Activated CD8-positive, alpha-beta T cell treated with anti-CD3 and anti-CD28 coated beads for 36 hours (primary cell): ENCODE results near the gene PHEX. TPM values are rescaled to one million over a fixed set of nuclear protein-coding genes. Genes with fewer than 3 reads are reported as not detected.
A peak's percentile ranks its signal among the peaks of the same experiment; 100 is the strongest.

Experiments used
- ATAC-seq: fragments of 200-7000 bp; cut with Tn5 transposase; one replicate; pipeline ENCODE4 v1.10.0; 2021; ENCODE audit warnings: mild to moderate bottlenecking, moderate library complexity
- CTCF ChIA-PET: fragments of 350-600 bp; sonication (Branson Sonifier 250); formaldehyde crosslinking; loops from one replicate; lab custom pipeline; 2021; ENCODE audit warnings: antibody characterized with exemption; lab: Charles Lee
- POLR2A ChIA-PET: fragments of 350-600 bp; sonication (Branson Sonifier 250); formaldehyde crosslinking; loops from one replicate; lab custom pipeline; 2021; ENCODE audit warnings: antibody characterized with exemption; lab: Charles Lee
- DNase-seq: peaks from one replicate; pipeline ENCODE4 v3.0.0-alpha.2; 2020
- H3K27ac Mint-ChIP-seq: one replicate; pipeline ENCODE4 v1.8.0; 2021; ENCODE audit warnings: mild to moderate bottlenecking, mixed read lengths
- H3K27me3 Mint-ChIP-seq: one replicate; pipeline ENCODE4 v1.8.0; 2021; ENCODE audit warnings: mixed read lengths
- H3K36me3 Mint-ChIP-seq: one replicate; pipeline ENCODE4 v1.8.0; 2021; ENCODE audit warnings: low read depth, mixed read lengths
- H3K4me1 Mint-ChIP-seq: one replicate; pipeline ENCODE4 v1.8.0; 2021; ENCODE audit warnings: low read depth, mixed read lengths
- H3K4me3 Mint-ChIP-seq: one replicate; pipeline ENCODE4 v1.8.0; 2021; ENCODE audit warnings: mild to moderate bottlenecking, moderate library complexity, mixed read lengths
- H3K9me3 Mint-ChIP-seq: one replicate; pipeline ENCODE4 v1.8.0; 2021; ENCODE audit warnings: mixed read lengths
- intact Hi-C: fragments of 100-400 bp; cut with micrococcal nuclease; formaldehyde crosslinking; loops from one replicate; pipeline ENCODE4 v1.10.0; 2022
- total RNA-seq, 2 experiments: library from RNA; stranded (reverse); gene quantifications; one replicate each; pipeline ENCODE4 v1.2.3, GENCODE V29; 2021
- TF ChIP-seq, protein P1 (sequence below): fragments of 200-600 bp; IDR thresholded peaks from one replicate; pipeline ENCODE4 v1.8.0; 2022; ENCODE audit warnings: antibody characterized with exemption, mild to moderate bottlenecking

Gene PHEX
- total RNA-seq, 2 experiments from 2014 or later = 22.7 to 25.2 TPM

- Mint-ChIP-seq H3K4me3 (no peak overlapping the region), H3K4me1 (peaks cover 2% of the 10 kb centered on the region), H3K27me3 (no peaks in the 10 kb centered on the region), H3K36me3 (peaks cover 12% of the 10 kb centered on the region), H3K27ac (no peak overlapping the region), H3K9me3 (no peaks in the 10 kb centered on the region)
- TF ChIP-seq, protein P1, sequence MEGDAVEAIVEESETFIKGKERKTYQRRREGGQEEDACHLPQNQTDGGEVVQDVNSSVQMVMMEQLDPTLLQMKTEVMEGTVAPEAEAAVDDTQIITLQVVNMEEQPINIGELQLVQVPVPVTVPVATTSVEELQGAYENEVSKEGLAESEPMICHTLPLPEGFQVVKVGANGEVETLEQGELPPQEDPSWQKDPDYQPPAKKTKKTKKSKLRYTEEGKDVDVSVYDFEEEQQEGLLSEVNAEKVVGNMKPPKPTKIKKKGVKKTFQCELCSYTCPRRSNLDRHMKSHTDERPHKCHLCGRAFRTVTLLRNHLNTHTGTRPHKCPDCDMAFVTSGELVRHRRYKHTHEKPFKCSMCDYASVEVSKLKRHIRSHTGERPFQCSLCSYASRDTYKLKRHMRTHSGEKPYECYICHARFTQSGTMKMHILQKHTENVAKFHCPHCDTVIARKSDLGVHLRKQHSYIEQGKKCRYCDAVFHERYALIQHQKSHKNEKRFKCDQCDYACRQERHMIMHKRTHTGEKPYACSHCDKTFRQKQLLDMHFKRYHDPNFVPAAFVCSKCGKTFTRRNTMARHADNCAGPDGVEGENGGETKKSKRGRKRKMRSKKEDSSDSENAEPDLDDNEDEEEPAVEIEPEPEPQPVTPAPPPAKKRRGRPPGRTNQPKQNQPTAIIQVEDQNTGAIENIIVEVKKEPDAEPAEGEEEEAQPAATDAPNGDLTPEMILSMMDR = no peak
- POLR2A ChIA-PET = no interaction called here
- CTCF ChIA-PET = no interaction called here
- ATAC-seq (no peak), DNase-seq (no peak)
- intact Hi-C loops = no loop called here
These were observed 96.8 kb downstream of the PHEX start for GRCh38 chrX:22128961-22129360.

GRCh38 chrX:22134681-22135080 is 102.6 kb downstream of the PHEX start:
- no peaks in the 10 kb centered on the region for H3K27me3 Mint-ChIP-seq
- H3K36me3 Mint-ChIP-seq = peaks cover 9% of the 10 kb centered on the region
- H3K9me3 Mint-ChIP-seq = no peaks in the 10 kb centered on the region
- H3K27ac Mint-ChIP-seq = no peak overlapping the region
- intact Hi-C loops = no loop called here
- TF ChIP-seq, protein P1 = no peak
- H3K4me1 Mint-ChIP-seq = peaks cover 15% of the 10 kb centered on the region
- ATAC-seq = no peak
- DNase-seq = no peak
- ChIA-PET POLR2A (no interaction called here), CTCF (interaction anchor here (0.6 to 2.2 kb wide), 5 partner anchors 13 to 150 kb away, joined by 3 to 33 read pairs (median 6); no protein-coding TSS in a partner anchor)
- H3K4me3 Mint-ChIP-seq = no peak overlapping the region

GRCh38 chrX:22135171-22135711 is 103.1 kb downstream of the PHEX start:
- POLR2A ChIA-PET = interaction anchor here (0.7 kb wide), 1 partner anchor 164 kb away, joined by 3 read pairs; no protein-coding TSS in a partner anchor
- intact Hi-C loops = no loop called here

GRCh38 chrX:22135994-22136684 is 104.0 kb downstream of the PHEX start:
- peaks cover 15% of the 10 kb centered on the region for H3K4me1 Mint-ChIP-seq
- H3K27ac Mint-ChIP-seq = peak overlapping the region; percentile 36
- H3K27me3 Mint-ChIP-seq = no peaks in the 10 kb centered on the region
- H3K4me3 Mint-ChIP-seq = no peak overlapping the region
- ChIA-PET CTCF (interaction anchor here (0.7 to 2.2 kb wide), 22 partner anchors 10 to 612 kb away, joined by 3 to 33 read pairs (median 4); no protein-coding TSS in a partner anchor), POLR2A (interaction anchor here (0.7 kb wide), 1 partner anchor 165 kb away, joined by 3 read pairs; no protein-coding TSS in a partner anchor)
- peak; percentile 58 for ATAC-seq
- H3K9me3 Mint-ChIP-seq = no peaks in the 10 kb centered on the region
- intact Hi-C loops = no loop called here
- DNase-seq = peak; percentile 24
- TF ChIP-seq, protein P1 = peak; percentile 65
- H3K36me3 Mint-ChIP-seq = peaks cover 13% of the 10 kb centered on the region

More at GRCh38 chrX:22135171-22135711, 103.1 kb downstream of the PHEX start:
- ATAC-seq (no peak), DNase-seq (no peak)
- H3K9me3 Mint-ChIP-seq = no peaks in the 10 kb centered on the region
- CTCF ChIA-PET = interaction anchor here (1.0 to 2.2 kb wide), 14 partner anchors 11 to 151 kb away, joined by 3 to 33 read pairs (median 5); no protein-coding TSS in a partner anchor
- peaks cover 13% of the 10 kb centered on the region for H3K36me3 Mint-ChIP-seq
- TF ChIP-seq, protein P1 = no peak
- H3K4me3 Mint-ChIP-seq = no peak overlapping the region
- H3K27ac Mint-ChIP-seq = peak overlapping the region; percentile 42
- H3K4me1 Mint-ChIP-seq = peaks cover 15% of the 10 kb centered on the region
- H3K27me3 Mint-ChIP-seq = no peaks in the 10 kb centered on the region

DNA sequence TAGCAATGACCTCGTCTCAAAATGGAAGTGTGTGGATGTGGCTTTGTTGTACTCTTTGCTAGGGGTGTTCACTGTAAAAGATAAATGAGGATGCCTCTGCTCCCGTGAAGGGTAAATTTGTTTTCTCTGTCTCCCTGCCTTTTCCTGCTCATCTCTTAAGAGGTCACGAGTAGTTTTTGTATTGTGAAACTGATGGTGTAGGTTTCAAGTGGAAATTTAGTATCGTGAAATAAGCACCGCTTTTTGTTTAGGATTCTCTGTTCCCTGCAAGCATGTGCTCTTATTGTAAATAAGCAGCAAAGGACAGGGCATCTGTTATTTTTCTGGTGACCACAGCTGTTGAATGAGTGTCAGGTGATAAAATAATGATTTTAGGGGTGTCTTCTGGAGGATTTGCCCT is 104.6 kb downstream of the PHEX start:
- intact Hi-C loops = no loop called here
- H3K27ac Mint-ChIP-seq = no peak overlapping the region
- H3K9me3 Mint-ChIP-seq = no peaks in the 10 kb centered on the region
- peaks cover 13% of the 10 kb centered on the region for H3K36me3 Mint-ChIP-seq
- ChIA-PET CTCF (interaction anchor here (0.7 to 2.2 kb wide), 13 partner anchors 10 to 152 kb away, joined by 3 to 33 read pairs (median 5); no protein-coding TSS in a partner anchor), POLR2A (no interaction called here)
- no peak for DNase-seq
- no peak for ATAC-seq
- H3K4me3 Mint-ChIP-seq = no peak overlapping the region
- peaks cover 15% of the 10 kb centered on the region for H3K4me1 Mint-ChIP-seq
- no peaks in the 10 kb centered on the region for H3K27me3 Mint-ChIP-seq
- TF ChIP-seq, protein P1 = no peak
